Choroid plexus epithelial cell (primary cell): Measurements from ENCODE around the gene KPNA2.
"Not testable (repeated sequence)": the region's sequence is repeated elsewhere in the genome, so short reads cannot be mapped to it uniquely, and the experiment has no call there.

Source experiments
- DNase-seq: peaks from one replicate; pipeline ENCODE4 v3.0.0-alpha.2; 2010; ENCODE audit warnings: low read depth
- H3K4me3 ChIP-seq: 2 replicates; pipeline ENCODE4 v1.5.1; 2011; ENCODE audit warnings: low read depth, mild to moderate bottlenecking, control low read depth, low read length, moderate library complexity
- CTCF ChIP-seq: conservative IDR thresholded peaks from 2 replicates; pipeline ENCODE4 v1.5.1; 2011; ENCODE audit warnings: low read depth, mild to moderate bottlenecking, control low read depth, inconsistent platforms, low read length, moderate library complexity

KPNA2 gene

GRCh38 chr17:68080411-68081150 is 45.0 kb downstream of the KPNA2 start:
- no peak for TF ChIP-seq CTCF
- DNase-seq = no peak
- no peak overlapping the region for H3K4me3 ChIP-seq

GRCh38 chr17:68081305-68082265 is 46.0 kb downstream of the KPNA2 start:
- DNase-seq, H3K4me3 ChIP-seq: not testable (repeated sequence)

GRCh38 chr17:68085771-68086381 is 50.3 kb downstream of the KPNA2 start:
- peak; percentile 22 for DNase-seq
- no peak overlapping the region for H3K4me3 ChIP-seq
- peak; percentile 4 for TF ChIP-seq CTCF

- DNase-seq, H3K4me3 ChIP-seq: not testable (repeated sequence)
Observed at GRCh38 chr17:68086666-68087065, 51.1 kb downstream of the KPNA2 start.

GRCh38 chr17:68087131-68087623 is 51.6 kb downstream of the KPNA2 start:
- not testable (repeated sequence) for H3K4me3 ChIP-seq, DNase-seq

- DNase-seq = no peak
- TF ChIP-seq CTCF = no peak
Observed at GRCh38 chr17:68087851-68088250, 52.3 kb downstream of the KPNA2 start.

GRCh38 chr17:68089881-68090280 is 54.3 kb downstream of the KPNA2 start:
- no peak for TF ChIP-seq CTCF
- no peak for DNase-seq
- no peak overlapping the region for H3K4me3 ChIP-seq

More at GRCh38 chr17:68087851-68088250, 52.3 kb downstream of the KPNA2 start:
- H3K4me3 ChIP-seq = no peak overlapping the region

- no peak for TF ChIP-seq CTCF
- DNase-seq = no peak
- H3K4me3 ChIP-seq = no peak overlapping the region
Observed at GRCh38 chr17:68094481-68095078, 59.0 kb downstream of the KPNA2 start.
